ENCODE data around the gene ZBTB38. TPM values are rescaled to one million over a fixed set of nuclear protein-coding genes. Genes with fewer than 3 reads are reported as not detected.

Gene ZBTB38
- total and polyA plus RNA-seq, 8 donors: 5.7 to 46.8 (median 30.9) TPM

- no peak for DNase-seq
- H3K36me3 ChIP-seq: no peaks in the 10 kb centered on the region
- H3K4me3 ChIP-seq: no peak overlapping the region
- H3K4me1 ChIP-seq: peaks cover 5 to 16% (median 5%) of the 10 kb centered on the region in 3 donors
- no peak for TF ChIP-seq CTCF (IDR thresholded peaks at IDR 0.05)
- no peak overlapping the region for H3K27ac ChIP-seq
- peak in 1 of 4 donors; percentile 41 for ATAC-seq
- no peaks in the 10 kb centered on the region for H3K27me3 ChIP-seq
- intact Hi-C loops (cut with DNase I): no loop called here
- 92 to 94% methylated on average over 6 of the region's 6 CpGs for WGBS, 2 donors
- H3K9me3 ChIP-seq: no peaks in the 10 kb centered on the region
- no peak for FAIRE-seq
Measured at GRCh38 chr3:141392897-141393734, 24.8 kb downstream of the ZBTB38 start.

- DNase-seq: no peak
- Histone ChIP-seq H3K27me3 (no peaks in the 10 kb centered on the region), H3K9me3 (no peaks in the 10 kb centered on the region), H3K4me1 (peaks cover 0 to 10% (median 5%) of the 10 kb centered on the region in 3 donors), H3K36me3 (no peaks in the 10 kb centered on the region), H3K27ac (no peak overlapping the region), H3K4me3 (no peak overlapping the region)
- no peak for TF ChIP-seq CTCF (IDR thresholded peaks at IDR 0.05)
- FAIRE-seq: no peak
- 92 to 95% methylated on average over 7 of the region's 7 CpGs for WGBS, 2 donors
- intact Hi-C loops (cut with DNase I): no loop called here
- no peak for ATAC-seq
Measured at GRCh38 chr3:141393735-141394076, 25.4 kb downstream of the ZBTB38 start.

- H3K9me3 ChIP-seq: no peaks in the 10 kb centered on the region
- ATAC-seq (no peak), DNase-seq (no peak), FAIRE-seq (no peak)
- WGBS, 2 donors: 74 to 80% methylated on average over 3 of the region's 3 CpGs
- H3K27ac ChIP-seq: no peak overlapping the region
- no peaks in the 10 kb centered on the region for H3K36me3 ChIP-seq
- no peak for TF ChIP-seq CTCF (IDR thresholded peaks at IDR 0.05)
- no peaks in the 10 kb centered on the region for H3K27me3 ChIP-seq
- intact Hi-C loops (cut with DNase I): no loop called here
- peaks cover 0 to 1% (median 1%) of the 10 kb centered on the region in 3 donors for H3K4me1 ChIP-seq
- no peak overlapping the region for H3K4me3 ChIP-seq
Measured at GRCh38 chr3:141394560-141394959, 26.3 kb downstream of the ZBTB38 start.

- ATAC-seq (no peak), FAIRE-seq (no peak), DNase-seq (no peak)
- intact Hi-C loops (cut with DNase I): no loop called here
- H3K27ac ChIP-seq: no peak overlapping the region
- no peak for TF ChIP-seq CTCF (IDR thresholded peaks at IDR 0.05)
- H3K9me3 ChIP-seq: no peaks in the 10 kb centered on the region
- WGBS, 2 donors: 76 to 80% methylated on average over 5 of the region's 5 CpGs
- H3K4me1 ChIP-seq: peaks cover 2 to 3% (median 3%) of the 10 kb centered on the region in 3 donors
- no peak overlapping the region for H3K4me3 ChIP-seq
- no peaks in the 10 kb centered on the region for H3K27me3 ChIP-seq
- H3K36me3 ChIP-seq: no peaks in the 10 kb centered on the region
Measured at GRCh38 chr3:141395005-141395589, 26.8 kb downstream of the ZBTB38 start.

- Histone ChIP-seq H3K27ac (no peak overlapping the region), H3K4me3 (no peak overlapping the region), H3K9me3 (no peaks in the 10 kb centered on the region), H3K4me1 (peaks cover 16 to 20% (median 17%) of the 10 kb centered on the region in 3 donors), H3K27me3 (no peaks in the 10 kb centered on the region), H3K36me3 (no peaks in the 10 kb centered on the region)
- no peak for TF ChIP-seq CTCF (IDR thresholded peaks at IDR 0.05)
- no peak for FAIRE-seq
- 94 to 95% methylated on average over 5 of the region's 5 CpGs for WGBS, 2 donors
- intact Hi-C loops (cut with DNase I): no loop called here
- no peak for ATAC-seq
- DNase-seq: no peak
Measured at GRCh38 chr3:141397996-141398395, 29.7 kb downstream of the ZBTB38 start.
